NCI-H128 (cell line): ENCODE results near the gene SORCS2.

Source experiments
- DNase-seq: peaks from one replicate; lab custom pipeline; 2025; ENCODE audit not compliant: unreplicated experiment; lab: John Stamatoyannopoulos, UW

The SORCS2 gene

DNA sequence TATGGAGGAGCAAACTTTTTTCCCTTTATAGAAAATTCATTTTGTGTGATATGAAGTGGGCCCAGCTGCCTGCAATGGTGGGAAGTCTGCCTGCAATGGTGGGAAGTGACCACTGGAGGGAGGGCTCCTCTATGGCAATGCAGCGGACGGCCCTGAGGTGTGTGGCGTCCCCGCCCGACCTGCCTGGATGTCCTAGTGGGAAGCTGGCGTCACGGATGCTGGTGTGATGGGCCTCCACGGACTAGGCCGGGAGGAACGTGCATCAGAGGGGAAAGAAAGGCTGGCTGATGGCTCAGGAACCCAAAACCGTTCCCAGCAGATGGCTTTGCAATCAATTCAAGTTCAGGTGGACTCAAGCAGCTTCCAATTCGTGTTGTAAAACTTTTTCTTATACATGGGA, 569.4 kb downstream of the SORCS2 start:
- DNase-seq: no peak

DNA sequence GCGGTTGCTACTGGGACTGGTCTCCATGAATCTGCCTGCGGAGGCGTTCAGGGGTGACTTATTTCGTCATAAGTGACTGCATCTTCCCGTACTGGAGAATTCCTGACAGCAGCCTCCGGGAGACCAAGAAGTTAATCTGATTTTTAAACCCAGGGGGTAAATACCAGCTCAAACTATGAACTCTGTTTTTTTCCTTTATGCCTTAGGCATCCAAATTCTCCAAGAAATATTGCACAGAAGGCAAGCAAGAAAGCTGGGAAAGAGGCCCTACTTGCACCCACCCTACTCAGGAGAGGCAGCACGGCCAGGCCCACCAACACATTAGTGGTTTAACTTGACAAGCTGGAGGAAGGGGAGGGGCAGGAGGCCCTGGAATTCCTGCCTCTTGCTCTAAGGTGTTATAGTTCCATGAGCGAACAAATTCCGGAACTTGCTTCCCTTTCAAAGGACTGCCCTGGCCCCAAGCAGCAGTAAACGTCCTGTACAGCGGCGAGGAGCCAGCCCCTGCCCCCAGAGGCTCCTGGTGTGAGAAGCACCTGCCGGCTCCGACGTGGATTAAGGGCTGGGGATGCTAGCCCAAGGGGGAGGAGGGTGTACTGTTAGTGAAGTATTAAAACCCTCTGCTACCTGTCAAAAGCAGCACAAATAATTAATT, 570.2 kb downstream of the SORCS2 start:
- no peak for DNase-seq

DNA sequence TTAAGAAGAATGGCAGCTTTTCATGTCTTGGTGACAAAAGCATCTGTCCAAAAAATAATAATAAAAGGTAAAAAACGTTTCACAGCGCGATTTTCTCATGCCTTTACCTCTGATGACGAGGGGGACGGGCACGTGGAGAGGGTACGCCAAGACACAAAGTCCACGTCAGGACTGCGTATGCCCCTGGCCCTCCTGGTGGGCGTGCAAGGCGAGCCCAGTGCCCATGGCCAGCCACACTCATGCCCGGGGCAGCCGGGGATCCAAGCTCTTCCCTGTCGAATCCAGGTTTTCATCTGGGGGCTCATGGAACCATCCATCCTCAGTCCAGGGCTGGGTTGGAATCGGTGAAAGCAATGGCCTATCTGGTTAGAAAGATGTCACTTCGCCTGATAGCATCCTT, 570.8 kb downstream of the SORCS2 start:
- DNase-seq: no peak

DNA sequence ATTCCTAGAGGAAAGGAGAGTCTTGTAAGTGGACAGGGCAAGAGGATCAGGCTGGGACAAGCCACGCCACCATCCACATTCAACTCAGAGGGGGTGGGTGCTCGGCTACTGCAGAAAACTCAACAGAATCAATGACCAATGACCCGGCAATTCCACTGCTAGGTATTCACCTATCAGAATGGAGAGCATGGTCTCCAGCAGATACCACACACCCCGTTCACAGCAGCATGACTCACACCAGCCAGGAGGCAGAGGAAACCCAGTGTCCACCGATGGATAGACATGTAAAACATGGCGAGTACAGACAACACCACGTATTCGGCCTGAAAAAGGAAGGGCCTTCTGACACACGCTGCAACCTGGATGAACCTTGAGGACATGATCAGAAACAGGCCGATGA, 571.5 kb downstream of the SORCS2 start:
- no peak for DNase-seq

DNA sequence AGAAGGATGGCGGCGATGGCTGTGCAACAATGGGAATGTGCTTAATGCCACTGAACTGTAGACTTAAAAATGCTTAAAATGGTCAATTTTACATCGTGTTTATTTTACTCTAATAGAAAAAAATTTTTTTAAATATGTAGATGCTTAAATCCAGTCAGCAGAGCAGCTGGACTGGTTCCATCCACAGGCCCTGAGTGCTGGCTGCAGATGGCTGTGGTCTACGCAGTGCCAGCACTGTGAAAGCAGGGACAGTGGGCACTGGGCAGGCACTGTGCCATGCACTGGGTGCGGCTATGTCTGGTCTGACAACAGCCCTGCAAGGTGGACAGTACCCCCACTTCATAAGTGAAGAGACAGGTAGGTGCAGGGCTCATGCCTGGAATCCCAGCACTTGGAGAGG, 572.1 kb downstream of the SORCS2 start:
- no peak for DNase-seq

DNA sequence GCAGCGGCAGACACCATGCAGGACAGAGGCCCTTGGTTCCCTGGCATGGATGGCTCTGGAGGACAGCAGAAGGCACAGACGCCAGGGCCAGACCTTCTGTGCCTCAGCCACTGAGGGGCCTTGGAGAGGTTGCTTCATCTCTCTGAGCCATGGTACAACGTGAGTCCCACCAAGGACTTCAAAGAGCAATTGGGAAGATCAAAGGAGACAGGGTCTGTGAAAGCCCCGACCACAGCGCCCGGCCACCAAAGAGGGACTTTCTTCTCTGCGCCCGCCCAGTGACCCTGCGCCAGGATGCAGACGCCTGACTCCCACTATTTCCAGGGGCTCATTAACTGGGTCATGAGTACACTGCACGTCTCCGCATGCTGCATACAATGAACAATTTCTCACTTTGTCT, 573.3 kb downstream of the SORCS2 start:
- no peak for DNase-seq

DNA sequence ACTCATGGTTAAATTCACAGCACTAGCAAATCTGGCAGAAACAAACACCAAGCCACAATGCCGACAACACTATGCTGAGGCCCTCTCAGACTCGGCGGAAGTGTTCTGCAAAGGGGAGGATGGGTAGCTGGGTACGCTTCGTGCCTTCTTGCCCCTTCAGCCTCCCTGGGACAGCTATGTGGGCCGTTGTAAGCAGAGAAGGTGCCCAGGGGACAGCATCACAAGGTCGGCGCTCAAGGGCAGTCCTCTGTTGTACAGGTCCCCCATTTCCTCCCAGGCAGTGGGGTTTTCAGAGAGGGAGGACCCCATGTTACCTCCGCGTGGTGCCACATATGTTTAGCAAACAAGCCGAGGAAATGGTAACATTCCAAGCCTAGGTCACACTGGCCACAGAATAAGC, 573.7 kb downstream of the SORCS2 start:
- no peak for DNase-seq

DNA sequence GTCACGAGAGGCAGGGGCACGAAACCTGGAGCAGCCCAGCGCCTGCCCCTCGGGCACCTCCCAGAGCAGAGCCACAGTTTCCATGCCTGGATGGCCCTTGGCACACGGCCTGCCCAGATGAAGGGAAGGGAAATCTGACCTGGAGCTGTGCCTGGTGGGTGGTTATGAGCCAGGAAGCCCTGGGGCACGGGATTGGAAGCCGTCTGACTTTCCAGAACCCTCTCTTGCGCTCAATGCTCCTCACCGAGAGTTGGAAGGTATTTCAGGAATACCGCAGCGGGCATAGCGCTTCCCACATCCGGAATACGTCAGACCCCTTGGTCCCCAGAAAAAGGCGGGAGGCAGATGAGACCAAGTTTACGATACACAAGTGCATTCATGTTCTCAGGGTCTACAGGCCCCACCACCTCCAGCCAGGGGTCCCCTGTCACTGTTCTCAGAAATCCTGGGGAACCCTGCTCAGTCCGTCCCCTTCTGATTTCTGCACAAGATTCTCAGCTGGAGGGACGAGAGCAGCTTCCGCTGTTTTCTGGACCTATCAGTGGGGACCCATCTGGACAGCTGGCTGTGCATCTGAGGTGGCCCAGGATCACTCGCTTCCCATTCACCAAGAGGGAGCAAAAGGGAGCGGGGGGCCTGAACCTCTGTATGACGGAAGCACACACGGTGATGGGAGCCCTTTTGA, 574.5 kb downstream of the SORCS2 start:
- DNase-seq: no peak

DNA sequence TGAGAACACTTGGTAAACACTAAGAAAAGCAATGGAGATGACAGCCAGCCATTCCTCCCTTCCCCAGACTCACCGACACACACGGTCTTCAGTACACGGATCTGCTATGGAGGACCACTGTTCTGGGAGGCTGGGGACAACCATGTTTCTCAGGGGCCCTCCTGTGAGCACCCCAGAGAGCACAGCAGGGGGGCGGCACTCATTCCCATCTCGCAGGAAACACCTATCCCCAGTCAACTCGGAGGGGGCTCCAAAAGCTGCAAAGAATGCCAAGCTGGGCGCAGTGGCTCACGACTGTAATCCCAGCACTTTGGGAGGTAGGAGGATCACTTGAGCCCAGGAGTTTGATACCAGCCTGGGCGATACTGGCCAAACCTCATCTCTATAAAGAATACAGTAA, 575.2 kb downstream of the SORCS2 start:
- no peak for DNase-seq

DNA sequence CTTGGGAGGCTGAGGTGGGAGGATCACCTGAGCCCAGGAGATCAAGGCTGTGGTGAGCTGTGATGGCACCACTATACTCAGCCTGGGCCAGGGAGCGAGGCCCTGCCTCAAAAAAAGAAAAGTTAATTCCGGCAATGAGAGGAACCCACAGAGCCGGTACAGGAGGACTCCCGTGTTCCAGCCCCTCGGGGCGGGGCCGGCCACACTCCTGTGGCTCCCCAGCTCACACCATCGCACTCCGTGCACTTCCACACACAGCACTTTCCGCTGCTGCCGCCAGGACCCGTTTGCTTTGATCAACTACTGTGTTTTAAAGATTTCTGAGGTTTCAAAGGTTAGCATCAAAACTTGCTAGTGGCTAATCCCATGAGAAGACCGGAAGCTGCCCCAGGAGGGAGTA, 575.6 kb downstream of the SORCS2 start:
- no peak for DNase-seq

DNA sequence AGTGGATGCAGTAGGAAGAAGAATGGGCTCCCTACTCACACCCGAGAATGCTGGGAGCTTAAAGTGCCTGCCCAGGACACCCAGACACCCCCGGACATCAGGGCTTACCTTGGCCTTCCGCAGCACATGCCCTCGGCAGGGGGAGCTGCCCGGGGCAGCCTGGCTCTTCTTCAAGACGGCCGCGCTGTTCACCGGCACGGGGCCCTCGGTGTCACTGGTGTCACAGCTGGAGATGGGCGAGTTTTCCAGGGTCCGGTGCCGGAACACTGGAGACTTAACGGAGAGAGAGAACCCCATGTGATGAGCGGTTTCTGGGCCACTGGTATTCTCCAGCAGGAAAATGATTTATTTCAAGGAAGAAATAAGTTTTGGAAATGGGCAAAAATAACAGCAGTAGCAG, 576.4 kb downstream of the SORCS2 start:
- DNase-seq: no peak

DNA sequence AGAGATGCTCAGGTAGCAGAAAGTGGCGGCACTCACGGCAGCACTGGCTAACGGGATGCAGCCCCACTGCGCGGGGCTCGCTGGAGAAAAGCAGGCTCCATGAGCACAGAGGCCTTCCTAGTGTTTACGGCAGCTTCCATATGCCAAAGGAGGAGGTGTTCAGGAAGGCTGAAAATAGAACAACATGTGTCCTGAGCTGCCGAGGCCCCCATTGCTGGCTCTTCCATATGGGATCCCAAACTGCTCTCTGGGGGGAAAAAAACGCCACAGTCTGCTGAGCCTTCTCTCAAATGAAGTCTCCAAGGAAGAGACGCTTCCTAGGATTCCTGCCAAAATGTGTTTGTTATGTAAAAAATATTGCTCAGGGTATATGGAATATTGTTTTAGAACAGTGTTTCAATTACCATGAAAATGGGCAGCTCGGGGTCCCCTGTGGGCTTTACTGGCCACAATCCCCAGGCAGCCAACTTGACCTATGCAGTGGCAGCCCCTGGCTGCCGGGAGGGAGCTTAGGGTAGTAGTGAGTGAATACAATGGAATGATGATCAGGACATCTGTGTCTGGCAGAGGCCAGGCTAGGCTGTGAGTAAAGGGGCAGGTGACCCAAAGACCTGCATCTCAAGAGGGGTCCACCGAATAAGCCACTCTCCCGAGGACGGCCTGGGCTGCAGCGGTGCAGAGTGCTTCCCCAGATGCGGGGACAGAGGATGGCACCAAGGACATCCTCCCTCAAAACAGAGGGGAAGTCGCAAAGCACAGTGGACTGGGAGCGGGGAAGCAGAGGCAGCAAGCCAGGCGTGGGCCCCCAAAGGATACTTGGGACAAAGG, 577.3 kb downstream of the SORCS2 start:
- DNase-seq: no peak

DNA sequence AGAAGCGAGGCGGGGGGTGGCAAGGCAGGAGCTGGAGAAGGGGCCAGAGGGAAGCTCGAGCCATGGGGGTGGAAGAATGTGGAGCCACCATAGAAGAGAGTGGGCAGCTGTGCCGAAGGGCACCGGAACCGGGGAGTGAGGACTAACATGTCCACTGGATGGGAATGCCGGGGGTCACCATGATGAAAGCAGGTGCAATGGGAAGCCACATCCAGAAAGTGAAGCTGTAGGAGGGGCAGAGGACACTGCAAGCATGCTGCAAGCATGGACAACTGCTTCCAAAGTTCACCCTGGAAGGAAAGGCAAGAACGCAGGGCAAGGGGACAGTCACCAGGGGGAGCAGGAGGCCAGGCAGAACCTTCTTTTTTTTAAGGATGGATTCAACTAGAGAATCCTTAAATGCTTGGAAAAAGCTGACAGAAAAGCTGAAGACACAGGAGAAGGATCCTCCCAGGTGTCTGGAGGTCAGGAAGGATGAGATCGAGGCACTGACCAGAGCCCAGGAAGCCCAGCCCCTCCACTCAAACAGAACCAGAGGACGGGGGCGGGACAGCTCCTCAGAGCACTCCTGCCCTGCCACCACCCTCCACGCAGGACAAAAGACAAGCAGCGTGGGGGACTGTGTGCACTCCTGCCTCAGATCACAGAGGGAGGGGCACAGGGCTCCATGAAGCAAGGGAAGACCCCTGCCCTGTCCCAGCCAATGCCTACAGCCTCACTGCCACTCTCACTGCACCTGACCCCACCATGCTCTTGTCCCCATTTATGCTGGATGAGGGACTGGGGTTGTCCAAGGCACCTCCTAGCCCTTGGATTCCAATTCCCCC, 578.1 kb downstream of the SORCS2 start:
- DNase-seq: no peak

DNA sequence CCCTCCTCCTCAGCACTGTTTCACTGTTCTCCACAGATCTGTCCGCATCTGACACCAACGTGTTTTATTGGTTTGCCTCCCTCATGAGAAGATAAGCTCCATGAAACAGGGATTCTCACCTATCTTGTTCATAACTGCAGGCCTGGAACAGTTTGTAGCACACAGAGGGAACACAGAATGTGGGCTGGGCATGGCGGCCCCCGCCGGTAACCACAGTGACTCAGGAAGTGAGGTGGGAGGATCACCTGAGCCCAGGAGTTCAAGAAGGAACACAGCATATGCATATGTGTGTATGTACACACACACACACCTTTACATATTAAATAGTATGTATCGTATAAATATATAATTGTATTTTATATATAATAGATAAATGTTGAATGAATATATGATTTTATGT, 578.7 kb downstream of the SORCS2 start:
- DNase-seq: no peak

DNA sequence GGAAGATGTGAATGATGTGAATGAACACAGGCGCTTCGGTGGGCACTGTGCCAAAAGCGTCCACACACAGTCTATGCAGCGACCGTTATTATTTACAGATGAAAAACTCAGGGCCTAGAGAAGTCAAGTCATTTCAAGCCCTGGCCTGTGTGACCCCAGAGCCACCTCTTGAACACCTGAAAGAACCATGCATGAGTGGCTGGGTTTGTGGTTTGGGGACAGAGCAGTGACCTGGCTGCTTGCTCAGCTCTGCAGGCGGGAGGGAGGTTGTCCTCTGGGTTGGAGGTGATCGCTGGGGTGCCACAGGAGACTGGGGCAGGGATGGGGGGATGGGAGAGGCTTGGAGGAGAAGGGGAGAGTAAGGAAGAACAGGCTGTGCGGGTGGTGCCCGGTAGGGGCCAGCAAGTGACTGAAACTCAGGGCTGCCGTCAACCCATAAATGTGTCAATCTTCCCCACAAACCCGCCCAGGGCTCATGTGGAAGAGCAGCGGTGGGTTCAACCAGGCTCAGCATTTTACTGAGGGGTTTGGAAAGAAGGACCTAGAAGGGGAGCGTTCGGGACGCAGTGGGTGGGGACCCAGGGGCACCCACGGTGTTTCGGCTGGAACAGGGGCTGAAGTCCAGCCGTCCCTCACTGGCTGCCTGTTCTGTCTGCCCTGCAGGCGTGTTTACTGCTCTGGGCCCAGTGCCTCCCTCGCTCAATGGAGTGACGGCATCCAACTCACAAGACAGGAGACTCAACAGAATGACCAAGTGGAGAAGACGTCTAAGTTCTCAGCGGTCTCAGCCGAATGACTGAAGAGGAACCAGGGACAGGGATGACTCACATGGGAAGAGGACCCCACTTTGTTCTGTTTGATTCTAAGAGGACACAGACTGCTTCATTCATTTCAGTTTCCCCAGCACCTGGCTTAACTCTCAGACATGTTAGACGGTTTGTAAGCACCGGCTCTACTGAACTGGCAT, 579.5 kb downstream of the SORCS2 start:
- DNase-seq: no peak

DNA sequence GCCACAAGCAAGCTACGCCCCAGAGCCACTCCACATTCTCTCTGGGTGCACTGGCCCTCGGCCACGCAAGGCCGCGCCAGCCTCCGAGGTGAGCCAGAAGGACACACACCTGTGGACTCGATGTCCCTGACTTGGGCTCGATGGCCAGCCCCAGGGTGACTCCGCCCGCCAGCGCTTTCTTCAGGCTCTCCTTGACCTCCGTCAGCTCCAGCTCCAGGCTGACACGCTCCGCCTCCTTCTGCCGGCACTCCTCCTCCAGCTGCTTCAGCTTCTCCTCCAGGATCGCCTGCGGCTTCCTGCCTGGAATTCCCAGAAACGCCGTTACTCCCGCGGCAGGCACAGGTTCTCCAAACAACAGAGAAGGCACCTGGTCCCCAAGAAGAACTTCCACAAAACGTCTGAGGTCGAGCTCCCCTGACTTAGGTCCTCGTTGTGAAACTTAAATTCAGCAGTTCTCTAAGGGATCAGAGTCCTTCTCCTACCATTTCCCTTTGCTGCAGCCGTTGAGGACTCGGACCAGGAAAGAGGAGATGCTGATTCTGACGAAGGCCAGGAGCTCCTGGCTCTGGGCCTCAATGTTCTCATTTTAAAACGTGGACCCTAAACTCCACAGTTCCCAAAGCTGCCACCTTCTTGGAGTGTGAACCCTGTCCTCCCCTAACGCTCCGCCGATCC, 580.5 kb downstream of the SORCS2 start:
- DNase-seq: no peak

DNA sequence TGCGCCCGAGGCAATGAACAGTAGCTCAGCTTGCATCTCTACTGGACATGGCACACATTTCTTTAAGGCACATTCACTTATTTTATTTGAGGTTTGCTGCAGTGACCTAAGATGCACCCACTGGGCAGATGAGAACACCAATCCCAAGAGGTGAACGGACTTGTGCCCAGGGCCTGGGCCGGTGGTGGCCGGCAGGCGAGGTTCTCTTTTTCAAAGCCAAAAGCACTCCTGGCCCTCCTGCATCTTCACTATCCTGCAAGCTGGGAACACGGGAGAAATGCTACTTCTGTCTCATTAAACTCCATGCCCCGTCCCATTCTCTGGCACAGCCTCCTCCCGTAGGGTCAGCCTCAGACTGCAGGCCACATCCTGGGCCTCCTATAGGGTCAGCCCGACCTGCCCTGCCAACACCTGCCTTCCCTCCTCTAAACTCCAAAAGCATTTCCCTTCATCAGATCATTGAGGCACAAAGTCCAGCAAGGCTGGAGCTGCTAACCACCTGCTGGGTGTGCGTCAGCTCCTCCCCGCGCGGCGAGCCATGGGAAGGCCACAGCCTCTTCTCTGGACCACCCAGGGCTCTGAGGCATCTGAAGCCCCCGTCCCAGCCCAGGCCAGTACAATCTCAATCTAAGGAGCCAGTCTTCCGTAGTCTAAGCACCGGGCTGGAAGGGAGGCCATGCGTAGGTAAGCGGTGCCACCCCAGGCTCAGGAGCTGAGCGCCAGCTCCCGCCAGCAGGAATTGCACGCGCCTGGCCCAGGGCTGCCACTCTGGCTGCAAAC, 581.3 kb downstream of the SORCS2 start:
- no peak for DNase-seq

DNA sequence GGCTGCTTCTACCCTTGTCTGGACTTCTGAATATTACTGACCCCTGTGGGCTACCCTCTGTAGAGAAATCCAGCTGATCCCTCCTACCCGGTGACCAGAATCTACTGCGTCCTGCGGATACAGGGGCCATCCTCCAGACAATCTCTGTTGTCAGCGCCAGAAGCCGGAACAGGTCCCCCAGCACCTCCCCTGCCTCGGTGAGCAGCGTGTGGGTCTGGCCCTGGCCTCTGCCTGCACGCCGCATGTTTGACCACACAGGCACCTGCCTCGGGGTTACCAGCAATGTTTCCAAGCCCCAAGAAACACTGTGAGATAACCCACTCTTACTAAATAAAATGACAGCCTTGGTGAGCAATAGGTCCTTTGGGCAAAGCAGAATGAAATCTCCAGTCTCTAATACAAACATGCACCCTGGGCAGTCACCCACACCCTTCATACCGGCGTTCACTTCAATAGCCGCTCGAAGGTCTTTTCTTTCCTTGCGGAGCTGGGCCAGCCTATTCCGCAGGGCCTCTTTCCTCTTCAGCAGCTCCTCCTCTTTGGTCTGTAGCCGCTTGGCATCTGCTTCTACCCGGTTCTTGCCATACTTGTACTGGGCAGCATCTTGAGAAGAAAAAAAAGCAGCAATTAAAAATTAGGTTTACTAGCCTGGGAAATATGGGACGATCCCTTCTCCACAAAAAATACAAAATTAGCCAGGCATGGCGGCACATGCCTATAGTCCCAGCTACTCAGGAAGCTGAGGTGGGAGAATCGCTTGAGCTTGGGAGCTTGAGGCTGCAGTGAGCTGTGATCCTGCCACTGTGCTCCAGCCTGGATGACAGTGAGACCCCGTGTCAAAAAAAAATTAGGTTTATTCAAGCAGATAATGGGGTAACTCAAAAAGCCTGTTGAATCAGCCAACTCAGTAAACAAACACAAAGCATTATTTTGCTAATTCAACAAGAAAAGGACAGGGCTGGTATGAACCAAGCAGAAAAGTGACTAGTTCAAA, 582.3 kb downstream of the SORCS2 start:
- no peak for DNase-seq
